PC-3 (cell line): ENCODE results near the gene ATP1A4. TPM values are rescaled to one million over a fixed set of nuclear protein-coding genes. Genes with fewer than 3 reads are reported as not detected.

Experiments
- ATAC-seq: fragments of 200-7000 bp; cut with Tn5 transposase; 2 replicates; pipeline ENCODE4 v1.9.1; 2020; ENCODE audit warnings: mild to moderate bottlenecking, moderate library complexity
- BruUV-seq: library from RNA; stranded (reverse); fragments of 400-500 nt; replicated peaks from 2 replicates; lab custom pipeline; 2021; lab: Mats Ljungman, UMichigan
- CTCF ChIA-PET: fragments of 300-600 bp; sonication (Branson Sonifier 250); formaldehyde crosslinking; loops from one replicate; lab custom pipeline; 2022; ENCODE audit warnings: antibody characterized with exemption; lab: Charles Lee
- POLR2A ChIA-PET: fragments of 300-600 bp; sonication (Branson Sonifier 250); formaldehyde crosslinking; loops from one replicate; lab custom pipeline; 2022; ENCODE audit warnings: antibody characterized with exemption; ENCODE audit not compliant: unreplicated experiment; lab: Charles Lee
- DNase-seq: peaks from one replicate; pipeline ENCODE4 v3.0.0-alpha.2; 2015
- H2AFZ ChIP-seq: fragments of 300-600 bp; sonication (generic); 2 replicates; pipeline ENCODE4 v1.6.0; 2016; ENCODE audit warnings: antibody characterized with exemption, low read length
- H3F3A ChIP-seq: fragments of 300-600 bp; sonication (generic); one replicate; pipeline ENCODE4 v1.6.0; 2017; ENCODE audit warnings: antibody characterized with exemption, low read length, control low read depth, mild to moderate bottlenecking; ENCODE audit not compliant: unreplicated experiment
- H3K27ac ChIP-seq: fragments of 300-600 bp; sonication (generic); 2 replicates; pipeline ENCODE4 v1.5.1; 2016; ENCODE audit warnings: mild to moderate bottlenecking, low read length
- H3K27me3 ChIP-seq: fragments of 300-600 bp; sonication (generic); 2 replicates; pipeline ENCODE4 v1.6.1; 2016; ENCODE audit warnings: low read length, mixed read lengths
- H3K36me3 ChIP-seq: fragments of 300-600 bp; sonication (generic); 2 replicates; pipeline ENCODE4 v1.6.1; 2016; ENCODE audit warnings: low read depth, mixed run types, low read length, mixed read lengths
- H3K4me1 ChIP-seq: fragments of 300-600 bp; sonication (generic); 2 replicates; pipeline ENCODE4 v1.5.1; 2016; ENCODE audit warnings: low read length; ENCODE audit not compliant: insufficient read depth
- H3K4me2 ChIP-seq: fragments of 300-600 bp; sonication (generic); 2 replicates; pipeline ENCODE4 v1.6.0; 2016; ENCODE audit warnings: low read length
- H3K4me3 ChIP-seq: fragments of 300-600 bp; sonication (generic); 2 replicates; pipeline ENCODE4 v1.5.1; 2016; ENCODE audit warnings: mild to moderate bottlenecking, low read length, mixed read lengths
- H3K79me2 ChIP-seq: fragments of 300-600 bp; sonication (generic); 2 replicates; pipeline ENCODE4 v1.6.1; 2017; ENCODE audit warnings: low read length, mixed read lengths
- H3K9ac ChIP-seq: fragments of 300-600 bp; sonication (generic); 2 replicates; pipeline ENCODE4 v1.6.0; 2016; ENCODE audit warnings: mild to moderate bottlenecking, low read length
- H3K9me2 ChIP-seq: fragments of 300-600 bp; sonication (generic); replicated peaks from 2 replicates; pipeline ENCODE4 v1.6.1; 2016; ENCODE audit warnings: mixed run types, low read length, mixed read lengths
- H3K9me3 ChIP-seq: fragments of 300-600 bp; sonication (generic); 2 replicates; pipeline ENCODE4 v1.6.1; 2016; ENCODE audit warnings: low read length, mixed read lengths
- H4K20me1 ChIP-seq: fragments of 300-600 bp; sonication (generic); 2 replicates; pipeline ENCODE4 v1.6.1; 2016; ENCODE audit warnings: low read length, mixed read lengths
- EZH2 ChIP-seq: fragments of 300-600 bp; sonication (generic); IDR thresholded peaks from one replicate; pipeline ENCODE4 v1.6.1; 2017; ENCODE audit warnings: antibody characterized with exemption, mild to moderate bottlenecking, low read length; ENCODE audit not compliant: unreplicated experiment
- EZH2phosphoT487 ChIP-seq: fragments of 300-600 bp; sonication (generic); IDR thresholded peaks from 2 replicates; pipeline ENCODE4 v1.6.1; 2018; ENCODE audit warnings: mild to moderate bottlenecking, antibody characterized with exemption, low read length, borderline replicate concordance
- intact Hi-C: fragments of 100-400 bp; cut with micrococcal nuclease; formaldehyde crosslinking; loops from 2 replicates; pipeline ENCODE4 v1.9.0; 2023
- total RNA-seq: library from RNA; depleted of rRNA; stranded (reverse); fragments of >200 nt; gene quantifications from 2 replicates; pipeline ENCODE4 v1.2.3, GENCODE V29; 2014
- TF ChIP-seq, protein P1 (sequence below): fragments of 300-600 bp; sonication (generic); conservative IDR thresholded peaks from 2 replicates; pipeline ENCODE4 v1.5.1; 2017; ENCODE audit warnings: antibody characterized with exemption, low read depth, mild to moderate bottlenecking, low read length

ATP1A4 gene
- total RNA-seq, 1 experiment from 2014 or later = 0.04 TPM

DNA sequence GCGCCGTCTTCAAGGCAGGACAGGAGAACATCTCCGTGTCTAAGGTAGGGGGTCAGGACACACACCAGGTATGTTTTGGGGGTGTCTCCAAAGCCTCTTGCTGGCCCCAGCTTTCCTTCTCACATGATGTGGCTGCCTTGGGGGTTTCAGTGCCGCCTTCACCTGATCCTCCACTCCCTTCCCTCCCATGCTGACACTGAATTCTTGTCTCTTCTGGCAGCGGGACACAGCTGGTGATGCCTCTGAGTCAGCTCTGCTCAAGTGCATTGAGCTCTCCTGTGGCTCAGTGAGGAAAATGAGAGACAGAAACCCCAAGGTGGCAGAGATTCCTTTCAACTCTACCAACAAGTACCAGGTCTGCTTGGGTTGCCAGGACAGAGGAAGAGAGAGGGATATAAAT, 22.4 kb upstream of the ATP1A4 start:
- no TSS peak for BruUV-seq
- intact Hi-C loops = no loop called here
- Histone ChIP-seq H3K79me2 (no peaks in the 10 kb centered on the region), H3K9me2 (no peaks in the 10 kb centered on the region), H3K4me2 (no peak overlapping the region), H4K20me1 (no peaks in the 10 kb centered on the region), H3K4me1 (peaks cover 39% of the 10 kb centered on the region), H3K27me3 (no peaks in the 10 kb centered on the region), H3K36me3 (no peaks in the 10 kb centered on the region), H2AFZ (no peak overlapping the region), H3K4me3 (no peak overlapping the region), H3F3A (peaks cover 7% of the 10 kb centered on the region), H3K9me3 (no peaks in the 10 kb centered on the region), H3K9ac (no peak overlapping the region), H3K27ac (no peak overlapping the region)
- ChIA-PET CTCF (no interaction called here), POLR2A (interaction anchor here (0.6 kb wide), 1 partner anchor 132 kb away, joined by 3 read pairs; no protein-coding TSS in a partner anchor)
- DNase-seq (peak; percentile 19), ATAC-seq (no peak)
- TF ChIP-seq, protein P1, sequence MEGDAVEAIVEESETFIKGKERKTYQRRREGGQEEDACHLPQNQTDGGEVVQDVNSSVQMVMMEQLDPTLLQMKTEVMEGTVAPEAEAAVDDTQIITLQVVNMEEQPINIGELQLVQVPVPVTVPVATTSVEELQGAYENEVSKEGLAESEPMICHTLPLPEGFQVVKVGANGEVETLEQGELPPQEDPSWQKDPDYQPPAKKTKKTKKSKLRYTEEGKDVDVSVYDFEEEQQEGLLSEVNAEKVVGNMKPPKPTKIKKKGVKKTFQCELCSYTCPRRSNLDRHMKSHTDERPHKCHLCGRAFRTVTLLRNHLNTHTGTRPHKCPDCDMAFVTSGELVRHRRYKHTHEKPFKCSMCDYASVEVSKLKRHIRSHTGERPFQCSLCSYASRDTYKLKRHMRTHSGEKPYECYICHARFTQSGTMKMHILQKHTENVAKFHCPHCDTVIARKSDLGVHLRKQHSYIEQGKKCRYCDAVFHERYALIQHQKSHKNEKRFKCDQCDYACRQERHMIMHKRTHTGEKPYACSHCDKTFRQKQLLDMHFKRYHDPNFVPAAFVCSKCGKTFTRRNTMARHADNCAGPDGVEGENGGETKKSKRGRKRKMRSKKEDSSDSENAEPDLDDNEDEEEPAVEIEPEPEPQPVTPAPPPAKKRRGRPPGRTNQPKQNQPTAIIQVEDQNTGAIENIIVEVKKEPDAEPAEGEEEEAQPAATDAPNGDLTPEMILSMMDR = no peak
- TF ChIP-seq EZH2 (no peak), EZH2phosphoT487 (no peak)

- H3K27me3 ChIP-seq = no peaks in the 10 kb centered on the region
- H3K9me2 ChIP-seq = no peaks in the 10 kb centered on the region
- no peaks in the 10 kb centered on the region for H3K36me3 ChIP-seq
- no peak overlapping the region for H3K27ac ChIP-seq
- no peak for TF ChIP-seq EZH2
- TF ChIP-seq, protein P1 = no peak
- TF ChIP-seq EZH2phosphoT487 = no peak
- ChIA-PET POLR2A (no interaction called here), CTCF (no interaction called here)
- H3F3A ChIP-seq = peaks cover 7% of the 10 kb centered on the region
- H3K4me2 ChIP-seq = no peak overlapping the region
- peaks cover 34% of the 10 kb centered on the region for H3K4me1 ChIP-seq
- no peaks in the 10 kb centered on the region for H3K9me3 ChIP-seq
- no TSS peak for BruUV-seq
- ATAC-seq (no peak), DNase-seq (no peak)
- no peaks in the 10 kb centered on the region for H3K79me2 ChIP-seq
- no peak overlapping the region for H2AFZ ChIP-seq
- no peaks in the 10 kb centered on the region for H4K20me1 ChIP-seq
- H3K9ac ChIP-seq = no peak overlapping the region
- no peak overlapping the region for H3K4me3 ChIP-seq
- intact Hi-C loops = no loop called here
Observed at GRCh38 chr1:160129558-160129957, 21.8 kb upstream of the ATP1A4 start.

GRCh38 chr1:160129966-160130365, 21.4 kb upstream of the ATP1A4 start:
- H3F3A ChIP-seq = peaks cover 7% of the 10 kb centered on the region
- no peak overlapping the region for H2AFZ ChIP-seq
- POLR2A ChIA-PET = no interaction called here
- no peak for DNase-seq
- H3K4me2 ChIP-seq = no peak overlapping the region
- no peaks in the 10 kb centered on the region for H3K27me3 ChIP-seq
- no peaks in the 10 kb centered on the region for H3K79me2 ChIP-seq
- TF ChIP-seq EZH2 = no peak
- TF ChIP-seq, protein P1 = no peak
- no peak for TF ChIP-seq EZH2phosphoT487
- no peak overlapping the region for H3K27ac ChIP-seq
- BruUV-seq = no TSS peak
- H3K4me3 ChIP-seq = no peak overlapping the region
- no peaks in the 10 kb centered on the region for H3K9me2 ChIP-seq
- no peaks in the 10 kb centered on the region for H3K9me3 ChIP-seq
- no peaks in the 10 kb centered on the region for H4K20me1 ChIP-seq
- intact Hi-C loops = no loop called here
- ATAC-seq = no peak
- peaks cover 30% of the 10 kb centered on the region for H3K4me1 ChIP-seq
- H3K36me3 ChIP-seq = no peaks in the 10 kb centered on the region
- CTCF ChIA-PET = interaction anchor here (0.6 kb wide), 1 partner anchor 822 kb away, joined by 3 read pairs; no protein-coding TSS in a partner anchor
- no peak overlapping the region for H3K9ac ChIP-seq
